GM19324 (cell line): ENCODE measurements around the gene ABHD3.
"Not testable (repeated sequence)": the region's sequence is repeated elsewhere in the genome, so short reads cannot be mapped to it uniquely, and the experiment has no call there.

Experiments
- ATAC-seq: cut with Tn5 transposase; IDR thresholded peaks from one replicate; pipeline ENCODE4 v1.9.1; 2021; ENCODE audit warnings: mild to moderate bottlenecking, moderate library complexity; ENCODE audit not compliant: unreplicated experiment, low FRiP score

ABHD3 gene

GRCh38 chr18:21704603-21705364 lies at the start of gene ABHD3:
TSS of gene ABHD3 (minus strand) at chr18:21704774. CDS start at chr18:21704665, 109 bp downstream.
- ATAC-seq: peak; percentile 96

- ATAC-seq: no peak
Observed at GRCh38 chr18:21747764-21748693, 43.5 kb upstream of the ABHD3 start.

- ATAC-seq: no peak
Observed at GRCh38 chr18:21747268-21747667, 42.7 kb upstream of the ABHD3 start.

- no peak for ATAC-seq
Observed at GRCh38 chr18:21745231-21745630, 40.7 kb upstream of the ABHD3 start.

- no peak for ATAC-seq
Observed at GRCh38 chr18:21743166-21743832, 38.7 kb upstream of the ABHD3 start.

- ATAC-seq: no peak
Observed at GRCh38 chr18:21742315-21742687, 37.7 kb upstream of the ABHD3 start.

- ATAC-seq: peak; percentile 17
Observed at GRCh38 chr18:21741562-21742314, 37.2 kb upstream of the ABHD3 start.

GRCh38 chr18:21741312-21741561 lies 36.7 kb upstream of the ABHD3 start:
- ATAC-seq: peak; percentile 56

GRCh38 chr18:21740538-21741311 lies 36.2 kb upstream of the ABHD3 start, which contains the start of gene MIB1:
TSS of gene MIB1 (plus strand) at chr18:21740792. CDS start at chr18:21741584, 792 bp downstream.
- ATAC-seq: peak; percentile 96

GRCh38 chr18:21739604-21740537 lies 35.3 kb upstream of the ABHD3 start:
- peak; percentile 2 for ATAC-seq

GRCh38 chr18:21736926-21737325 lies 32.4 kb upstream of the ABHD3 start:
- ATAC-seq: not testable (repeated sequence)

- no peak for ATAC-seq
Observed at GRCh38 chr18:21735452-21736015, 31.0 kb upstream of the ABHD3 start.

GRCh38 chr18:21733011-21733410 lies 28.4 kb upstream of the ABHD3 start:
- ATAC-seq: no peak

- no peak for ATAC-seq
Observed at GRCh38 chr18:21727702-21728101, 23.1 kb upstream of the ABHD3 start.

- ATAC-seq: no peak
Observed at GRCh38 chr18:21725201-21725600, 20.6 kb upstream of the ABHD3 start.

GRCh38 chr18:21722687-21723086 lies 18.1 kb upstream of the ABHD3 start:
- ATAC-seq: no peak

GRCh38 chr18:21714474-21714873 lies 9.9 kb upstream of the ABHD3 start:
- no peak for ATAC-seq

- ATAC-seq: not testable (repeated sequence)
Observed at GRCh38 chr18:21707130-21707529, 2.6 kb upstream of the ABHD3 start.
